CD4-positive, alpha-beta T cell (primary cell): ENCODE measurements around the gene GLRX3. TPM values are rescaled to one million over a fixed set of nuclear protein-coding genes. Genes with fewer than 3 reads are reported as not detected.

Source experiments
- ATAC-seq: fragments of 200-7000 bp; cut with Tn5 transposase; one replicate; pipeline ENCODE4 v1.10.0; 2022; ENCODE audit warnings: mild to moderate bottlenecking; ENCODE audit not compliant: poor library complexity
- CTCF ChIA-PET: fragments of 350-600 bp; sonication (Branson Sonifier 250); formaldehyde crosslinking; loops from one replicate; lab custom pipeline; 2021; ENCODE audit warnings: antibody characterized with exemption, inconsistent platforms; lab: Charles Lee
- POLR2A ChIA-PET: fragments of 350-600 bp; sonication (Branson Sonifier 250); formaldehyde crosslinking; loops from one replicate; lab custom pipeline; 2021; ENCODE audit warnings: antibody characterized with exemption, inconsistent platforms; lab: Charles Lee
- DNase-seq, 14 experiments: peaks; one replicate each; pipeline ENCODE4 v3.0.0-alpha.2; 2013 to 2020; ENCODE audit warnings: mixed read lengths in 2 of 14
- H3K27ac ChIP-seq, 2 donors: one replicate each; pipeline versions ENCODE4 v1.5.1 to v1.7.0; 2013; ENCODE audit warnings: low read length in 2 of 2, low read depth in 1 of 2, mild to moderate bottlenecking in 1 of 2
- H3K27me3 ChIP-seq, 2 experiments: 1 replicate in 1 of 2; 2 replicates in 1 of 2; pipeline versions ENCODE4 v1.6.1 to v1.7.0; 2013; ENCODE audit warnings: low read length in 2 of 2, control low read depth in 1 of 2, mild to moderate bottlenecking in 1 of 2, moderate library complexity in 1 of 2; ENCODE audit not compliant: insufficient read depth in 2 of 2, control insufficient read depth in 1 of 2
- H3K36me3 ChIP-seq: one replicate; pipeline ENCODE4 v1.6.1; 2013; ENCODE audit warnings: low read length, control low read depth; ENCODE audit not compliant: insufficient read depth
- H3K4me1 ChIP-seq: one replicate; pipeline ENCODE4 v1.6.1; 2013; ENCODE audit warnings: low read length, control low read depth; ENCODE audit not compliant: insufficient read depth
- H3K4me3 ChIP-seq: one replicate; pipeline ENCODE4 v1.5.1; 2013; ENCODE audit warnings: mild to moderate bottlenecking, low read length, moderate library complexity
- H3K9me3 ChIP-seq, 2 experiments: 1 replicate in 1 of 2; 2 replicates in 1 of 2; pipeline versions ENCODE4 v1.6.1 to v1.7.0; 2013; ENCODE audit warnings: low read length in 2 of 2, mild to moderate bottlenecking in 2 of 2, control low read depth in 1 of 2, moderate library complexity in 1 of 2; ENCODE audit not compliant: control insufficient read depth in 1 of 2, insufficient read depth in 1 of 2
- H3K27ac Mint-ChIP-seq: one replicate; pipeline ENCODE4 v1.8.0; 2020; ENCODE audit warnings: mixed read lengths
- H3K27me3 Mint-ChIP-seq: one replicate; pipeline ENCODE4 v1.8.0; 2021; ENCODE audit warnings: mixed read lengths
- H3K36me3 Mint-ChIP-seq: one replicate; pipeline ENCODE4 v1.8.0; 2021; ENCODE audit warnings: low read depth, mixed read lengths
- H3K4me1 Mint-ChIP-seq: one replicate; pipeline ENCODE4 v1.8.0; 2021; ENCODE audit warnings: low read depth, mixed read lengths
- H3K4me3 Mint-ChIP-seq: one replicate; pipeline ENCODE4 v1.8.0; 2020; ENCODE audit warnings: mild to moderate bottlenecking, mixed read lengths
- H3K9me3 Mint-ChIP-seq: one replicate; pipeline ENCODE4 v1.8.0; 2020; ENCODE audit warnings: mixed read lengths
- intact Hi-C, 2 experiments: fragments of 100-400 bp; cut with DNase I in 1 of 2; cut with micrococcal nuclease in 1 of 2; formaldehyde crosslinking; loops; one replicate each; pipeline versions ENCODE4 v1.15.1 to v1.9.0; 2023 to 2025; cut with DNase I, micrococcal nuclease
- total RNA-seq, 174 experiments: library from RNA in 2 of 174; stranded (reverse) in 2 of 174; gene quantifications; one replicate each; pipeline ENCODE4 v1.2.3 and lab custom pipeline; 2021 to 2026
- TF ChIP-seq, protein P1 (sequence below): fragments of 200-600 bp; IDR thresholded peaks from one replicate; pipeline ENCODE4 v1.8.0; 2022; ENCODE audit warnings: antibody characterized with exemption, mild to moderate bottlenecking

GLRX3 gene
- total RNA-seq, 2 experiments from 2014 or later: 25.4 to 29.7 TPM

DNA sequence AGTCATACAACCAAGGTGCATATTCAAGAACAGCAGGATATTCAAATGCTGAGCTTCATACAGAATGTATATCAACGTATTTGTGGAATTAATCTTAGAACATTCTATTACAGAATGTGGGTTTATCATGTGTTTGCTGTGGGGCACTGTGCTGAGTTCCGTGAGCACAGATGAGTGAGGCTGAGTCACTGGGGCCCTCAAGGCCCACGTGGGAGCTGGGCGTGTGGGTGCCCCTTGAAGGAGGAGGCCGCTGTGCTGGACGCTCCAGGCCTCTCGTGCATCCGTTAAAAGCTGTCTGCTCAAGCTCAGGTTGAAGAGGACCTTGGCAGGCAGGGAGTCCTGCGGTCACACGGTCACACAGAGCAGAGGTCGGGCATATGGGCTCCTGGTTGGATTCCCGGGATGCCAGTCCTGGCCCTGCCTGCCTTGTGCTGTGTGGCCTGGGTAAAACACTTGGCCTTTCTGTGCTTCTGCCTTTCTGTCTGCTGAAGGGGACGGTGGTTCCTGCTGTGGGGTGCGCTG lies 70.1 kb downstream of the GLRX3 start:
- no peaks in the 10 kb centered on the region for H3K4me1 ChIP-seq
- CTCF ChIA-PET: no interaction called here
- no peaks in the 10 kb centered on the region for H3K36me3 ChIP-seq
- no peaks in the 10 kb centered on the region for H3K9me3 ChIP-seq
- H3K27me3 ChIP-seq: no peaks in the 10 kb centered on the region
- Mint-ChIP-seq H3K27me3 (no peaks in the 10 kb centered on the region), H3K36me3 (no peaks in the 10 kb centered on the region), H3K4me3 (no peak overlapping the region), H3K4me1 (no peaks in the 10 kb centered on the region), H3K9me3 (no peaks in the 10 kb centered on the region), H3K27ac (no peak overlapping the region)
- ATAC-seq: no peak
- TF ChIP-seq, protein P1, sequence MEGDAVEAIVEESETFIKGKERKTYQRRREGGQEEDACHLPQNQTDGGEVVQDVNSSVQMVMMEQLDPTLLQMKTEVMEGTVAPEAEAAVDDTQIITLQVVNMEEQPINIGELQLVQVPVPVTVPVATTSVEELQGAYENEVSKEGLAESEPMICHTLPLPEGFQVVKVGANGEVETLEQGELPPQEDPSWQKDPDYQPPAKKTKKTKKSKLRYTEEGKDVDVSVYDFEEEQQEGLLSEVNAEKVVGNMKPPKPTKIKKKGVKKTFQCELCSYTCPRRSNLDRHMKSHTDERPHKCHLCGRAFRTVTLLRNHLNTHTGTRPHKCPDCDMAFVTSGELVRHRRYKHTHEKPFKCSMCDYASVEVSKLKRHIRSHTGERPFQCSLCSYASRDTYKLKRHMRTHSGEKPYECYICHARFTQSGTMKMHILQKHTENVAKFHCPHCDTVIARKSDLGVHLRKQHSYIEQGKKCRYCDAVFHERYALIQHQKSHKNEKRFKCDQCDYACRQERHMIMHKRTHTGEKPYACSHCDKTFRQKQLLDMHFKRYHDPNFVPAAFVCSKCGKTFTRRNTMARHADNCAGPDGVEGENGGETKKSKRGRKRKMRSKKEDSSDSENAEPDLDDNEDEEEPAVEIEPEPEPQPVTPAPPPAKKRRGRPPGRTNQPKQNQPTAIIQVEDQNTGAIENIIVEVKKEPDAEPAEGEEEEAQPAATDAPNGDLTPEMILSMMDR: no peak
- H3K4me3 ChIP-seq: no peak overlapping the region
- POLR2A ChIA-PET: no interaction called here
- DNase-seq: no peak
- H3K27ac ChIP-seq: no peak overlapping the region
- intact Hi-C loops: no loop called here

DNA sequence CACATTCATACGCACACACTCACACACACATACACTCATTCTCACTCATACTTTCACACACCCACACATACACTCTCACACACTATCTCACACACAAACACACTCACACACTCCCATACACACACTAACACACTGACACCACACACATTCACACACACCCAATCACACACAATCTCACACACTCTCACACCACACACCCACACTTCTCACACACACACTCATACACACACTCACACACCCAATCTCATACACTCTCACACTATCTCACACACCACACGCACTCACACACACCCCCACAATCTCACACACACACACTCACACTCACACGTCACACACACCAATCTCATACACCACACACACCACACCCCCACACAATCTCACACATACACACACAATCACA lies 71.0 kb downstream of the GLRX3 start:
- no peaks in the 10 kb centered on the region for H3K27me3 Mint-ChIP-seq
- Histone ChIP-seq H3K4me3 (no peak overlapping the region), H3K27ac (no peak overlapping the region), H3K36me3 (no peaks in the 10 kb centered on the region), H3K9me3 (peaks cover 0 to 5% of the 10 kb centered on the region in 2 experiments), H3K4me1 (no peaks in the 10 kb centered on the region), H3K27me3 (no peaks in the 10 kb centered on the region)
- H3K4me3 Mint-ChIP-seq: no peak overlapping the region
- CTCF ChIA-PET: no interaction called here
- no peaks in the 10 kb centered on the region for H3K4me1 Mint-ChIP-seq
- POLR2A ChIA-PET: no interaction called here
- H3K9me3 Mint-ChIP-seq: no peaks in the 10 kb centered on the region
- no peak for ATAC-seq
- intact Hi-C loops: no loop called here
- H3K27ac Mint-ChIP-seq: no peak overlapping the region
- TF ChIP-seq, protein P1: no peak
- no peak for DNase-seq
- H3K36me3 Mint-ChIP-seq: no peaks in the 10 kb centered on the region

DNA sequence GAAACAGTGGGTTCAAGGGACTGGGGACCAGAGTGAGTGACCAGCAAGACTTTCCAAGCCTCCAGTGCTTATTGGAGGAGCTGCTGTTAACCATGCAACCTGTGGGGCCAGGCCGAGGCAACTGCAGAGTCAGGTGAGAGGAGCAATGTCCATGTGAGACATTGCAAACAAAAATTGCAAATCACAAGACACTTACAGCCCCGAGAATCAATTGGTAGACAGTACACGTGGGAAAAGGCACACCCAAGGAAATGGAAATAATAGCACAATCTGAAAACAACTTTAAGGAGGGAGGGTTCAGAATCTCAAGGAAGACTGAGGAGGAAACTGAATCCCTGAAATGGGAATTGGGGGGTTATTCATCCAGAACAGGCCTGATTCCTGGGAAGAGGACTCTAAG lies 72.6 kb downstream of the GLRX3 start:
- H3K4me1 Mint-ChIP-seq: no peaks in the 10 kb centered on the region
- ATAC-seq: no peak
- no peaks in the 10 kb centered on the region for H3K36me3 Mint-ChIP-seq
- H3K9me3 ChIP-seq: peaks cover 0 to 12% of the 10 kb centered on the region in 2 experiments
- ChIA-PET CTCF (no interaction called here), POLR2A (no interaction called here)
- H3K27ac ChIP-seq: no peak overlapping the region
- no peaks in the 10 kb centered on the region for H3K27me3 ChIP-seq
- no peak overlapping the region for H3K27ac Mint-ChIP-seq
- H3K4me3 Mint-ChIP-seq: no peak overlapping the region
- TF ChIP-seq, protein P1: no peak
- DNase-seq: no peak
- H3K9me3 Mint-ChIP-seq: no peaks in the 10 kb centered on the region
- H3K4me3 ChIP-seq: no peak overlapping the region
- intact Hi-C loops: no loop called here
- H3K27me3 Mint-ChIP-seq: no peaks in the 10 kb centered on the region
- no peaks in the 10 kb centered on the region for H3K36me3 ChIP-seq
- H3K4me1 ChIP-seq: no peaks in the 10 kb centered on the region
